ENCODE results near the gene TUB.

- TF ChIP-seq CTCF (conservative IDR thresholded peaks at IDR 0.05; ENCODE audit: low read depth, low read length) (no peak), EZH2 (IDR thresholded peaks at IDR 0.05; ENCODE audit: borderline replicate concordance, low read depth, low read length, poor library complexity, severe bottlenecking) (no peak)
These were observed 17.9 kb downstream of the TUB start for GRCh38 chr11:8098879-8099278.

All from A673 (cell line).